HepG2 (cell line): Measurements from ENCODE around the gene PPP4R4. TPM values are rescaled to one million over a fixed set of nuclear protein-coding genes. Genes with fewer than 3 reads are reported as not detected.
A peak's percentile ranks its signal among the peaks of the same experiment; 100 is the strongest.

Experiments used
- ATAC-seq: fragments of 200-7000 bp; cut with Tn5 transposase; 3 replicates; pipeline ENCODE4 v1.9.1; 2020; ENCODE audit warnings: mild to moderate bottlenecking, moderate library complexity
- BruUV-seq: library from RNA; stranded (reverse); fragments of 400-500 nt; replicated peaks from 2 replicates; lab custom pipeline; 2021; lab: Mats Ljungman, UMichigan
- CTCF ChIA-PET: fragments of 300-600 bp; formaldehyde crosslinking; extraction: SDS; loops from one replicate; lab custom pipeline; 2021; ENCODE audit warnings: low total read pairs, inconsistent platforms, low intra/inter-chr PET ratio; lab: Yijun Ruan, JAX
- POLR2A ChIA-PET: fragments of 350-600 bp; sonication (Branson Sonifier 250); formaldehyde crosslinking; loops from one replicate; lab custom pipeline; 2020; ENCODE audit warnings: antibody characterized with exemption, inconsistent platforms; lab: Yijun Ruan, JAX
- DNase-seq: peaks from one replicate; pipeline ENCODE4 v3.0.0-alpha.2; 2015; ENCODE audit warnings: low spot score
- FAIRE-seq: peaks from 3 replicates; lab custom pipeline; 2011; peaks lifted over from hg19 to GRCh38; lab: Jason Lieb, UNC
- H2AFZ ChIP-seq: one replicate; pipeline ENCODE4 v1.6.1; 2011; ENCODE audit warnings: low read length, inconsistent platforms
- H3K27ac ChIP-seq: fragments of 300-600 bp; 3 replicates; pipeline ENCODE4 v1.8.0; 2011; ENCODE audit warnings: mixed run types, mild to moderate bottlenecking, mixed read lengths, low read length, inconsistent platforms; ENCODE audit not compliant: insufficient read depth; ENCODE audit errors: extremely low read length
- H3K27me3 ChIP-seq, 2 experiments: fragments of 200-600 bp in 1 of 2; 2 replicates in 1 of 2; 3 replicates in 1 of 2; pipeline versions ENCODE4 v1.6.0 to v1.8.0; 2011; ENCODE audit warnings: low read length in 2 of 2, mild to moderate bottlenecking in 2 of 2, moderate library complexity in 2 of 2, inconsistent platforms in 1 of 2; ENCODE audit not compliant: insufficient read depth in 2 of 2, control insufficient read depth in 1 of 2
- H3K36me3 ChIP-seq, 2 experiments: fragments of 200-600 bp in 1 of 2; replicated peaks in 1 of 2; 2 replicates in 1 of 2; 3 replicates in 1 of 2; pipeline versions ENCODE4 v1.5.1 to v1.8.0; 2011; ENCODE audit warnings: low read length in 2 of 2, inconsistent platforms in 1 of 2; ENCODE audit not compliant: insufficient read depth in 2 of 2, control insufficient read depth in 1 of 2
- H3K4me1 ChIP-seq: 2 replicates; pipeline ENCODE4 v1.5.1; 2012; ENCODE audit warnings: low read length, inconsistent platforms; ENCODE audit not compliant: insufficient read depth
- H3K4me2 ChIP-seq: 2 replicates; pipeline ENCODE4 v1.6.0; 2011; ENCODE audit warnings: low read depth, low read length, inconsistent platforms
- H3K4me3 ChIP-seq, 3 experiments: fragments of 200-600 bp in 1 of 3; sonication (generic), shearing (Covaris generic) in 1 of 3; replicated peaks in 1 of 3; 2 replicates each; pipeline ENCODE4 v1.5.1; 2011 to 2016; ENCODE audit warnings: low read length in 3 of 3, inconsistent platforms in 2 of 3, low read depth in 2 of 3, mild to moderate bottlenecking in 2 of 3, control low read depth in 1 of 3, mixed read lengths in 1 of 3; ENCODE audit not compliant: insufficient read depth in 1 of 3
- H3K79me2 ChIP-seq: one replicate; pipeline ENCODE4 v1.6.1; 2011; ENCODE audit warnings: low read length, inconsistent platforms; ENCODE audit not compliant: insufficient read depth
- H3K9ac ChIP-seq: 2 replicates; pipeline ENCODE4 v1.6.0; 2011; ENCODE audit warnings: mild to moderate bottlenecking, low read depth, low read length, inconsistent platforms; ENCODE audit not compliant: insufficient read depth
- H3K9me3 ChIP-seq: 2 replicates; pipeline ENCODE4 v1.5.1; 2012; ENCODE audit warnings: mild to moderate bottlenecking, low read length
- H4K20me1 ChIP-seq: 2 replicates; pipeline ENCODE4 v1.6.0; 2011; ENCODE audit warnings: inconsistent platforms, mild to moderate bottlenecking, low read length, moderate library complexity; ENCODE audit not compliant: insufficient read depth
- ELF3 ChIP-seq: IDR thresholded peaks from 2 replicates; pipeline ENCODE4 v1.6.1; 2016; ENCODE audit warnings: missing genetic modification reagents, missing compliant biosample characterization
- ELF4 ChIP-seq: sonication (generic); formaldehyde crosslinking; IDR thresholded peaks from 2 replicates; pipeline ENCODE4 v1.5.0; 2020; ENCODE audit warnings: missing genetic modification reagents, mild to moderate bottlenecking, moderate library complexity, borderline replicate concordance
- GABPB1 ChIP-seq: IDR thresholded peaks from 2 replicates; pipeline ENCODE4 v1.6.1; 2016; ENCODE audit warnings: mild to moderate bottlenecking, missing genetic modification reagents, moderate library complexity, missing compliant biosample characterization
- GATAD1 ChIP-seq: IDR thresholded peaks from 2 replicates; pipeline ENCODE4 v1.6.1; 2016; ENCODE audit warnings: missing genetic modification reagents, missing compliant biosample characterization
- HNF4G ChIP-seq, 2 experiments: sonication (generic) in 1 of 2; formaldehyde crosslinking in 1 of 2; IDR thresholded peaks; 2 replicates each; pipeline versions ENCODE4 v1.4.0 to v1.6.1; 2011 to 2020; ENCODE audit warnings: borderline replicate concordance in 2 of 2, low read depth in 2 of 2, mild to moderate bottlenecking in 2 of 2, low read length in 1 of 2, missing genetic modification reagents in 1 of 2, moderate library complexity in 1 of 2
- KMT2A ChIP-seq: sonication (generic); formaldehyde crosslinking; IDR thresholded peaks from 2 replicates; pipeline ENCODE4 v1.4.0; 2020; ENCODE audit warnings: missing genetic modification reagents
- SAP130 ChIP-seq: IDR thresholded peaks from 2 replicates; pipeline ENCODE4 v1.6.1; 2016; ENCODE audit warnings: low read depth
- SCMH1 ChIP-seq: sonication (generic); formaldehyde crosslinking; IDR thresholded peaks from 2 replicates; pipeline ENCODE4 v1.9.0; 2021; ENCODE audit warnings: missing genetic modification reagents, mild to moderate bottlenecking, borderline replicate concordance
- SPEN ChIP-seq: sonication (generic); formaldehyde crosslinking; IDR thresholded peaks from 2 replicates; pipeline ENCODE4 v1.5.1; 2020; ENCODE audit warnings: low read depth, mild to moderate bottlenecking, missing genetic modification reagents
- SRY ChIP-seq: sonication (generic); formaldehyde crosslinking; IDR thresholded peaks from 2 replicates; pipeline ENCODE4 v1.8.0; 2022; ENCODE audit warnings: mild to moderate bottlenecking, missing genetic modification reagents
- TCF7L2 ChIP-seq: IDR thresholded peaks from 2 replicates; pipeline ENCODE4 v1.6.1; 2011; ENCODE audit warnings: mild to moderate bottlenecking, low read depth, low read length, moderate library complexity
- ZFY ChIP-seq: sonication (generic); formaldehyde crosslinking; IDR thresholded peaks from 2 replicates; pipeline ENCODE4 v1.4.0; 2020; ENCODE audit warnings: missing genetic modification reagents
- WGBS: methylation state at CpG from one replicate; pipeline ENCODE4 v1.1.6; 2017; ENCODE audit warnings: low lambda C conversion rate; 5-methylcytosine and 5-hydroxymethylcytosine counted together
- in situ Hi-C: cut with HindIII; loops from 2 replicates; pipeline ENCODE4 v1.10.0; 2017; ENCODE audit warnings: low pct_unique_long_range_greater_than_20kb; ENCODE audit not compliant: extremely low pct_ligation_motif_present
- intact Hi-C: fragments of 100-400 bp; cut with micrococcal nuclease; formaldehyde crosslinking; loops from one replicate; pipeline ENCODE4 v1.10.0; 2022; ENCODE audit not compliant: unreplicated experiment
- polyA plus RNA-seq, 8 experiments: library from polyadenylated mRNA; depleted of rRNA in 3 of 8; stranded (reverse) in 7 of 8; unstranded in 1 of 8; fragments of >200 nt; fragmentation: Illumina TruSeq in 4 of 8; extraction: Trizol in 4 of 8; gene quantifications; 2 replicates each; pipeline versions ENCODE4 v1.2.1 to v1.2.3, GENCODE V29; 2011 to 2016; ENCODE audit warnings: low read depth in 4 of 8, missing spikeins in 1 of 8, mixed read lengths in 1 of 8; ENCODE audit not compliant: insufficient read depth in 1 of 8
- total RNA-seq, 5 experiments: library from RNA; depleted of rRNA; stranded (reverse); fragments of >200 nt; fragmentation: Illumina TruSeq; extraction: Trizol; gene quantifications; 2 replicates each; pipeline ENCODE4 v1.2.3, GENCODE V29; 2016; ENCODE audit warnings: low read depth in 1 of 5
- TF ChIP-seq, protein P1 (sequence below): IDR thresholded peaks from 2 replicates; pipeline ENCODE4 v1.6.1; 2016; ENCODE audit warnings: mild to moderate bottlenecking
- TF ChIP-seq, protein P2 (sequence below): sonication (generic); formaldehyde crosslinking; IDR thresholded peaks from 2 replicates; pipeline ENCODE4 v1.4.0; 2020; ENCODE audit warnings: missing genetic modification reagents
- TF ChIP-seq, protein P3 (sequence below): sonication (generic); formaldehyde crosslinking; IDR thresholded peaks from 2 replicates; pipeline ENCODE4 v1.8.0; 2022; ENCODE audit warnings: mild to moderate bottlenecking, missing genetic modification reagents; ENCODE audit not compliant: insufficient replicate concordance
- TF ChIP-seq, protein P4 (sequence below): sonication (generic); formaldehyde crosslinking; IDR thresholded peaks from 2 replicates; pipeline ENCODE4 v1.9.0; 2022; ENCODE audit warnings: low read depth, missing genetic modification reagents

PPP4R4 gene
- total and polyA plus RNA-seq, 2 of the 13 experiments (the other 11 are each of a cell fraction or from before 2014, with no cell fraction given), result 9.5 to 19.8 TPM

DNA sequence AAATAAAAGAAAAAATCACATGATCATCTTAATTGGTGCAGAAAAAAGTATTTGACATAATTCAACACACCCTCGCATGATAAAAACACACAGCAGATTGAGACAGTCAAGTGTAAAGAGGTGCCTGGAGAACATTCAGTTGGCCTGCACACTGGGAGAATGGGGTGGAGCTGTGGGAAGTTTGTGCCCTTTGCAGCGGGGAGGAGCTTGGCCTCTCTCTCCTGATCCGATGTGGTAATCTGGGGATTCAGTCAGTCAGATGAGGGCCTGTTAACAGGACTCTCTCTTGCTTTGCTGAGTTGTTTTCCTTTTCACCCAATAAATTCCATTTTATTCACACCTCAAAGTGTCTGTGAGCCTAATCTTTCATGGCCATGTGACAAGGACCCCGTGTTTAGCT, 143.1 kb downstream of the PPP4R4 start:
- whole genome bisulfite sequencing, result under 1% methylated on average over 4 of the region's 4 CpGs
- in situ Hi-C loops (no loop called here), intact Hi-C loops (no loop called here)
- H4K20me1 ChIP-seq, result peaks cover 6% of the 10 kb centered on the region; the same call in 1 of the 2 replicates
- no peaks in the 10 kb centered on the region for H3K9me3 ChIP-seq
- POLR2A ChIA-PET, result interaction anchor here (0.8 to 2.4 kb wide), 19 partner anchors 11 to 289 kb away, joined by 3 to 22 read pairs (median 4); partner anchors contain the start of genes PPP4R4, SERPINA1 and SERPINA10
- BruUV-seq, result no TSS peak
- DNase-seq (peak; percentile 78), FAIRE-seq (peak; percentile 89), ATAC-seq (peak; percentile 86)
- peaks cover 96% of the 10 kb centered on the region for H3K4me1 ChIP-seq
- no peak overlapping the region for H2AFZ ChIP-seq
- peaks cover 11 to 28% of the 10 kb centered on the region in 2 experiments for H3K36me3 ChIP-seq
- H3K27me3 ChIP-seq, result no peaks in the 10 kb centered on the region
- H3K4me3 ChIP-seq, result peak overlapping the region in 1 of 3 experiments; percentile 47; a peak in 1 of 6 replicates
- CTCF ChIA-PET, result no interaction called here
- H3K79me2 ChIP-seq, result peaks cover 87% of the 10 kb centered on the region
- H3K27ac ChIP-seq, result peak overlapping the region; percentile 63
- peak overlapping the region; percentile 70 for H3K4me2 ChIP-seq
- peak overlapping the region; percentile 61 for H3K9ac ChIP-seq
- TF ChIP-seq GATAD1 (CRISPR knock-in tag) (no peak), SAP130 (CRISPR knock-in tag) (peak; percentile 65; the same call in 1 of the 2 replicates), TCF7L2 (no peak), SCMH1 (CRISPR knock-in tag) (no peak), ELF3 (CRISPR knock-in tag) (0 out of 2 replicates have a peak, but pooled peaks have one; percentile 24), GABPB1 (no peak), KMT2A (CRISPR knock-in tag) (no peak), ELF4 (CRISPR knock-in tag) (no peak), ZFY (CRISPR knock-in tag) (peak; percentile 63), SPEN (CRISPR knock-in tag) (peak; percentile 64), HNF4G (IDR thresholded peaks at IDR 0.05; ENCODE audit: borderline replicate concordance, low read depth, low read length) (peak; percentile 45; the same call in 1 of the 2 replicates), HNF4G (CRISPR knock-in tag; IDR thresholded peaks at IDR 0.05; ENCODE audit: borderline replicate concordance, low read depth) (no peak), SRY (CRISPR knock-in tag) (no peak)
- TF ChIP-seq, protein P1, sequence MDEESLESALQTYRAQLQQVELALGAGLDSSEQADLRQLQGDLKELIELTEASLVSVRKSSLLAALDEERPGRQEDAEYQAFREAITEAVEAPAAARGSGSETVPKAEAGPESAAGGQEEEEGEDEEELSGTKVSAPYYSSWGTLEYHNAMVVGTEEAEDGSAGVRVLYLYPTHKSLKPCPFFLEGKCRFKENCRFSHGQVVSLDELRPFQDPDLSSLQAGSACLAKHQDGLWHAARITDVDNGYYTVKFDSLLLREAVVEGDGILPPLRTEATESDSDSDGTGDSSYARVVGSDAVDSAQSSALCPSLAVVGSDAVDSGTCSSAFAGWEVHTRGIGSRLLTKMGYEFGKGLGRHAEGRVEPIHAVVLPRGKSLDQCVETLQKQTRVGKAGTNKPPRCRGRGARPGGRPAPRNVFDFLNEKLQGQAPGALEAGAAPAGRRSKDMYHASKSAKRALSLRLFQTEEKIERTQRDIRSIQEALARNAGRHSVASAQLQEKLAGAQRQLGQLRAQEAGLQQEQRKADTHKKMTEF (CRISPR knock-in tag), result 0 out of 2 replicates have a peak, but pooled peaks have one; percentile 31
- TF ChIP-seq, protein P2, sequence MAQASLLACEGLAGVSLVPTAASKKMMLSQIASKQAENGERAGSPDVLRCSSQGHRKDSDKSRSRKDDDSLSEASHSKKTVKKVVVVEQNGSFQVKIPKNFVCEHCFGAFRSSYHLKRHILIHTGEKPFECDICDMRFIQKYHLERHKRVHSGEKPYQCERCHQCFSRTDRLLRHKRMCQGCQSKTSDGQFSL (CRISPR knock-in tag), result no peak
- TF ChIP-seq, protein P3, sequence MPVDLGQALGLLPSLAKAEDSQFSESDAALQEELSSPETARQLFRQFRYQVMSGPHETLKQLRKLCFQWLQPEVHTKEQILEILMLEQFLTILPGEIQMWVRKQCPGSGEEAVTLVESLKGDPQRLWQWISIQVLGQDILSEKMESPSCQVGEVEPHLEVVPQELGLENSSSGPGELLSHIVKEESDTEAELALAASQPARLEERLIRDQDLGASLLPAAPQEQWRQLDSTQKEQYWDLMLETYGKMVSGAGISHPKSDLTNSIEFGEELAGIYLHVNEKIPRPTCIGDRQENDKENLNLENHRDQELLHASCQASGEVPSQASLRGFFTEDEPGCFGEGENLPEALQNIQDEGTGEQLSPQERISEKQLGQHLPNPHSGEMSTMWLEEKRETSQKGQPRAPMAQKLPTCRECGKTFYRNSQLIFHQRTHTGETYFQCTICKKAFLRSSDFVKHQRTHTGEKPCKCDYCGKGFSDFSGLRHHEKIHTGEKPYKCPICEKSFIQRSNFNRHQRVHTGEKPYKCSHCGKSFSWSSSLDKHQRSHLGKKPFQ (CRISPR knock-in tag), result no peak
- TF ChIP-seq, protein P4, sequence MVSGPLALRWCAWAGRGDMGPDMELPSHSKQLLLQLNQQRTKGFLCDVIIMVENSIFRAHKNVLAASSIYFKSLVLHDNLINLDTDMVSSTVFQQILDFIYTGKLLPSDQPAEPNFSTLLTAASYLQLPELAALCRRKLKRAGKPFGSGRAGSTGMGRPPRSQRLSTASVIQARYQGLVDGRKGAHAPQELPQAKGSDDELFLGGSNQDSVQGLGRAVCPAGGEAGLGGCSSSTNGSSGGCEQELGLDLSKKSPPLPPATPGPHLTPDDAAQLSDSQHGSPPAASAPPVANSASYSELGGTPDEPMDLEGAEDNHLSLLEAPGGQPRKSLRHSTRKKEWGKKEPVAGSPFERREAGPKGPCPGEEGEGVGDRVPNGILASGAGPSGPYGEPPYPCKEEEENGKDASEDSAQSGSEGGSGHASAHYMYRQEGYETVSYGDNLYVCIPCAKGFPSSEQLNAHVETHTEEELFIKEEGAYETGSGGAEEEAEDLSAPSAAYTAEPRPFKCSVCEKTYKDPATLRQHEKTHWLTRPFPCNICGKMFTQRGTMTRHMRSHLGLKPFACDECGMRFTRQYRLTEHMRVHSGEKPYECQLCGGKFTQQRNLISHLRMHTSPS (CRISPR knock-in tag), result no peak
